Measurements from ENCODE around the gene GPR139. TPM values are rescaled to one million over a fixed set of nuclear protein-coding genes. Genes with fewer than 3 reads are reported as not detected.

The GPR139 gene
- total RNA-seq, 1 experiment from 2014 or later: 0.22 TPM

GRCh38 chr16:20020976-20021375 is 52.7 kb downstream of the GPR139 start:
- TF ChIP-seq CTCF (conservative IDR thresholded peaks at IDR 0.05): no peak
- no peak overlapping the region for H3K18ac ChIP-seq (ENCODE audit: insufficient read length, low read depth, low read length)
- H4K8ac ChIP-seq (replicated peaks; ENCODE audit: insufficient read length, low read depth, low read length): no peak overlapping the region
- H3K27ac ChIP-seq (ENCODE audit: insufficient read length, low read depth, low read length): no peak overlapping the region
- H2BK12ac ChIP-seq (ENCODE audit: insufficient read length, low read depth, low read length): no peak overlapping the region
- no peaks in the 10 kb centered on the region for H3K4me1 ChIP-seq (ENCODE audit: insufficient read depth, low read length)
- H3K9ac ChIP-seq (ENCODE audit: extremely low read depth, insufficient read length, low read length): no peak overlapping the region
- H3K56ac ChIP-seq (ENCODE audit: insufficient read length, low read depth, low read length): no peak overlapping the region
- H4K91ac ChIP-seq (ENCODE audit: insufficient read length, low read depth, low read length): no peak overlapping the region
- H2BK120ac ChIP-seq (ENCODE audit: low read depth, low read length, poor library complexity, severe bottlenecking): no peak overlapping the region
- no peak overlapping the region for H2BK5ac ChIP-seq (ENCODE audit: insufficient read length, low read length)
- no peaks in the 10 kb centered on the region; a peak in 2 of 5 replicates for H3K9me3 Mint-ChIP-seq
- no peak overlapping the region for H2BK20ac ChIP-seq (ENCODE audit: low read depth, low read length, poor library complexity, severe bottlenecking)
- H3T11ph ChIP-seq (ENCODE audit: low read length): no peak overlapping the region
- no peak for DNase-seq
- no peak overlapping the region for H2AFZ ChIP-seq (ENCODE audit: low read length)
- H3K9me3 ChIP-seq (ENCODE audit: control insufficient read depth, low read depth, low read length): no peaks in the 10 kb centered on the region
- no peaks in the 10 kb centered on the region for H3K36me3 Mint-ChIP-seq (ENCODE audit: insufficient read depth in 1 of 3, low read depth in 3 of 3)
- no peak overlapping the region for H3K23ac ChIP-seq (ENCODE audit: insufficient read length, low read depth, low read length)
- H3K79me2 ChIP-seq (ENCODE audit: insufficient read depth, low read length): no peaks in the 10 kb centered on the region
- H2BK15ac ChIP-seq (ENCODE audit: low read depth, low read length): no peak overlapping the region
- H3K4me2 ChIP-seq (ENCODE audit: insufficient read depth, insufficient read length, low read length): no peak overlapping the region
- no peak overlapping the region for H3K27ac Mint-ChIP-seq
- no peaks in the 10 kb centered on the region for H3K27me3 ChIP-seq (ENCODE audit: insufficient read depth, low read length)
- H3K4me1 Mint-ChIP-seq: peaks cover 0 to 3% of the 10 kb centered on the region in 2 experiments; a peak in 1 of 4 replicates
- WGBS (ENCODE audit: extremely low coverage, insufficient read length, low lambda C conversion rate): no CpG with 5 or more reads among the region's 2 CpGs
- no peaks in the 10 kb centered on the region for H4K20me1 ChIP-seq (ENCODE audit: control insufficient read depth, insufficient read depth, insufficient read length)
- H3K4ac ChIP-seq (ENCODE audit: low read depth, low read length): no peak overlapping the region
- H3K27me3 Mint-ChIP-seq (ENCODE audit: low read depth): peaks cover 17% of the 10 kb centered on the region
- no peaks in the 10 kb centered on the region for H3K23me2 ChIP-seq (ENCODE audit: insufficient read length, low read depth, low read length, poor library complexity, severe bottlenecking)
- no peak overlapping the region for H3K14ac ChIP-seq (ENCODE audit: insufficient read depth, low read length)
- no peak overlapping the region for H3K4me3 Mint-ChIP-seq
- H3K79me1 ChIP-seq (ENCODE audit: insufficient read depth, low read depth, low read length, poor library complexity, severe bottlenecking): no peaks in the 10 kb centered on the region
- no peak overlapping the region for H2AK5ac ChIP-seq (ENCODE audit: insufficient read length, low read length)
- H4K5ac ChIP-seq (ENCODE audit: insufficient read length, low read depth, low read length): no peak overlapping the region

Measured in H9 (cell line).